Ishikawa (cell line): ENCODE data around the gene DPYD.

Experiments used
- NFIC ChIP-seq: IDR thresholded peaks from 2 replicates; pipeline ENCODE4 v1.6.1; 2012
- TAF1 ChIP-seq: IDR thresholded peaks from 2 replicates; pipeline ENCODE4 v1.6.1; 2012; ENCODE audit warnings: low read depth, mild to moderate bottlenecking
- YY1 ChIP-seq: IDR thresholded peaks from 2 replicates; pipeline ENCODE4 v1.6.1; 2012; ENCODE audit warnings: low read depth
- TF ChIP-seq, protein P1 (sequence below): IDR thresholded peaks from 2 replicates; pipeline ENCODE4 v1.6.1; 2012
- TF ChIP-seq, protein P2 (sequence below): IDR thresholded peaks from 2 replicates; pipeline ENCODE4 v1.6.1; 2012; ENCODE audit warnings: low read depth, mild to moderate bottlenecking

DNA sequence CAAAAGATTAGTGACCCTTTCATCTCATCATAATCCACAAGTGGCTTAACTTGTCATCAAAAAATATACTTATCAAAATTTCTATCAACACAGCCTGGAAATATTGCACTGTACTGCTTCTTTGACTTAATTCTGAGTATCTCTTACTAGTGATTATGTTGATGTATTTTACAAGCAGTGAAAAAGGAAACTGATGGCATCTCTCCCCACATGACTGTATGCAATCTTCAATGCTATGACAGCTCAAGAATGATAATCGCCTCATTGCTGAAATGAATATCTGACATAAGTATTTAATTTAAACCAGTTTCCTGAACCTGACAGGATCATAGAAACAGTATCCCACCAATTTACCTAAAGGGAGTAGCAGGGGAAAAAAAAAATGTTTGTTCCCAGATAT, 79.5 kb downstream of the DPYD start:
- TF ChIP-seq, protein P1, sequence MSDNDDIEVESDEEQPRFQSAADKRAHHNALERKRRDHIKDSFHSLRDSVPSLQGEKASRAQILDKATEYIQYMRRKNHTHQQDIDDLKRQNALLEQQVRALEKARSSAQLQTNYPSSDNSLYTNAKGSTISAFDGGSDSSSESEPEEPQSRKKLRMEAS = no peak
- TF ChIP-seq TAF1 = no peak
- TF ChIP-seq, protein P2, sequence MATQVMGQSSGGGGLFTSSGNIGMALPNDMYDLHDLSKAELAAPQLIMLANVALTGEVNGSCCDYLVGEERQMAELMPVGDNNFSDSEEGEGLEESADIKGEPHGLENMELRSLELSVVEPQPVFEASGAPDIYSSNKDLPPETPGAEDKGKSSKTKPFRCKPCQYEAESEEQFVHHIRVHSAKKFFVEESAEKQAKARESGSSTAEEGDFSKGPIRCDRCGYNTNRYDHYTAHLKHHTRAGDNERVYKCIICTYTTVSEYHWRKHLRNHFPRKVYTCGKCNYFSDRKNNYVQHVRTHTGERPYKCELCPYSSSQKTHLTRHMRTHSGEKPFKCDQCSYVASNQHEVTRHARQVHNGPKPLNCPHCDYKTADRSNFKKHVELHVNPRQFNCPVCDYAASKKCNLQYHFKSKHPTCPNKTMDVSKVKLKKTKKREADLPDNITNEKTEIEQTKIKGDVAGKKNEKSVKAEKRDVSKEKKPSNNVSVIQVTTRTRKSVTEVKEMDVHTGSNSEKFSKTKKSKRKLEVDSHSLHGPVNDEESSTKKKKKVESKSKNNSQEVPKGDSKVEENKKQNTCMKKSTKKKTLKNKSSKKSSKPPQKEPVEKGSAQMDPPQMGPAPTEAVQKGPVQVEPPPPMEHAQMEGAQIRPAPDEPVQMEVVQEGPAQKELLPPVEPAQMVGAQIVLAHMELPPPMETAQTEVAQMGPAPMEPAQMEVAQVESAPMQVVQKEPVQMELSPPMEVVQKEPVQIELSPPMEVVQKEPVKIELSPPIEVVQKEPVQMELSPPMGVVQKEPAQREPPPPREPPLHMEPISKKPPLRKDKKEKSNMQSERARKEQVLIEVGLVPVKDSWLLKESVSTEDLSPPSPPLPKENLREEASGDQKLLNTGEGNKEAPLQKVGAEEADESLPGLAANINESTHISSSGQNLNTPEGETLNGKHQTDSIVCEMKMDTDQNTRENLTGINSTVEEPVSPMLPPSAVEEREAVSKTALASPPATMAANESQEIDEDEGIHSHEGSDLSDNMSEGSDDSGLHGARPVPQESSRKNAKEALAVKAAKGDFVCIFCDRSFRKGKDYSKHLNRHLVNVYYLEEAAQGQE = no peak
- TF ChIP-seq YY1 = no peak
- no peak for TF ChIP-seq NFIC
